ENCODE results near the gene SLFNL1.

Gene SLFNL1

DNA sequence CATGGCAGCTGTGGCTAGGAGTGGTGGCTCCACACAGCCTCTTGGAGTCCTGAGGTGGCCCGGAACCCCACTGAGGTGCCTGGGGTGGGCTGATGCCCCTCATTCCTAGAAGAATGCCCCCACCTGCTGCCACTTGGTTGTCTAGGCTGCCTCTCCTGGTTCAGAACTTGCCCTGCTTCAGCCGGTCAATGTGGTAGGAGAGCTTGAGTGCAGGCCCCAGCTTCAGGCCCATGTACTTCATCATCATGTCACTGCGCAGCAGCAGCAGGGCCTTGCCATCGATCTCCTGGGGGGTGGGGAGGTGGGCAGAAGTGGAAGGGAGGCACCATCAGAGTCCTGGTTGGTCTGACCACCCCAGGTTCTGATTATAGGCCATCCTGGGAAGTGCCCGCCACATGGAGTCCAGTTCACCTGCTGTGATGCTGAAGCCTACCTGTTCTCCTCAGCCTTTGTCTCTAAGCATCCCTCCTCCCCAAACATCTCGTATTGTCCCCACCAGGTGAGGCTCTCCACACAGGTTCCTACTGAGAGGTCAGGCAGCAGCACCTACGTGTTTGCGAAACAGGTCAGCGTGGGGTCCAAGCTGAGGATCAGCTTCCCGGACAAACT lies 6.6 kb upstream of the SLFNL1 start:
- Histone ChIP-seq H3K9me3 (ENCODE audit: control extremely low read depth in 1 of 5, control insufficient read depth in 4 of 5, insufficient read depth in 2 of 5, low read depth in 1 of 5, low read length in 4 of 5) (no peaks in the 10 kb centered on the region), H3K27ac (ENCODE audit: insufficient read depth in 1 of 2, low read depth in 1 of 2, low read length in 2 of 2, poor library complexity in 1 of 2, severe bottlenecking in 2 of 2) (no peak overlapping the region), H3K27me3 (replicated peaks in 2 of 5; ENCODE audit: control insufficient read depth in 4 of 5, insufficient read depth in 5 of 5, low read length in 4 of 5) (no peaks in the 10 kb centered on the region), H3K36me3 (ENCODE audit: control insufficient read depth in 4 of 4, insufficient read depth in 4 of 4, low read length in 3 of 4) (peaks cover 22 to 82% (median 53%) of the 10 kb centered on the region in 4 experiments), H3K4me3 (ENCODE audit: control insufficient read depth in 1 of 7, extremely low read depth in 1 of 7, insufficient read depth in 4 of 7, low read depth in 2 of 7, low read length in 6 of 7) (no peak overlapping the region), H3K4me1 (ENCODE audit: control extremely low read depth in 1 of 4, control insufficient read depth in 4 of 4, insufficient read depth in 4 of 4, low read length in 3 of 4) (no peaks in the 10 kb centered on the region)
- DNase-seq, result no peak
- CTCF ChIA-PET, result no interaction called here
- 94% methylated on average over 8 of the region's 10 CpGs for WGBS (ENCODE audit: insufficient coverage)
- POLR2A ChIA-PET, result no interaction called here

- no peaks in the 10 kb centered on the region for H3K27me3 ChIP-seq (replicated peaks in 2 of 5; ENCODE audit: control insufficient read depth in 4 of 5, insufficient read depth in 5 of 5, low read length in 4 of 5)
- no peak for DNase-seq
- ChIA-PET CTCF (no interaction called here), POLR2A (no interaction called here)
- peaks cover 16 to 74% (median 48%) of the 10 kb centered on the region in 4 experiments for H3K36me3 ChIP-seq (ENCODE audit: control insufficient read depth in 4 of 4, insufficient read depth in 4 of 4, low read length in 3 of 4)
- WGBS (ENCODE audit: insufficient coverage), result 97% methylated on average over 4 of the region's 4 CpGs
- no peak overlapping the region for H3K27ac ChIP-seq (ENCODE audit: insufficient read depth in 1 of 2, low read depth in 1 of 2, low read length in 2 of 2, poor library complexity in 1 of 2, severe bottlenecking in 2 of 2)
- H3K9me3 ChIP-seq (ENCODE audit: control extremely low read depth in 1 of 5, control insufficient read depth in 4 of 5, insufficient read depth in 2 of 5, low read depth in 1 of 5, low read length in 4 of 5), result no peaks in the 10 kb centered on the region
- H3K4me3 ChIP-seq (ENCODE audit: control insufficient read depth in 1 of 7, extremely low read depth in 1 of 7, insufficient read depth in 4 of 7, low read depth in 2 of 7, low read length in 6 of 7), result no peak overlapping the region
- H3K4me1 ChIP-seq (ENCODE audit: control extremely low read depth in 1 of 4, control insufficient read depth in 4 of 4, insufficient read depth in 4 of 4, low read length in 3 of 4), result peaks cover 0 to 5% (median 0%) of the 10 kb centered on the region in 4 experiments
Observed at GRCh38 chr1:41025979-41026819, 4.7 kb upstream of the SLFNL1 start.

DNA sequence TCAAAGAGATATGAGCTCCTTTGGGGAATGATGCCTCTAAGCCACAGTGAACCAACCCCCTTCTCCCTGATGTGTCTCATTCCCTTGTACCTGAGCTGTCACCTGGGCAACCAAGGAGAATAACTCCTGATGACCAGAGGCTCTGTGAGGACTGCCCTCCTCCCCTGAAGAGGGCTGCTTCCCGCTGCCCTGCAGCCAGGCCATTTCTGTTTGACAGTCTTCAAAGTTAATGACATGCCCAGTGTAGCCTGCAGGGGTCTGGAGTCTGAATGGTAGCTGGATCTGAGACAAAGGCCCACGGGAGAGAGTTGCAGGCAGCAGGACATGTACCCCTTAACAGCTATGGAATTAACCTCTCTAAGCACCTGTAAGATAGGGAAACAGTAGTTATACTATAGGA lies 3.4 kb upstream of the SLFNL1 start:
- Histone ChIP-seq H3K4me3 (ENCODE audit: control insufficient read depth in 1 of 7, extremely low read depth in 1 of 7, insufficient read depth in 4 of 7, low read depth in 2 of 7, low read length in 6 of 7) (no peak overlapping the region), H3K36me3 (ENCODE audit: control insufficient read depth in 4 of 4, insufficient read depth in 4 of 4, low read length in 3 of 4) (peaks cover 12 to 63% (median 42%) of the 10 kb centered on the region in 4 experiments), H3K27me3 (replicated peaks in 2 of 5; ENCODE audit: control insufficient read depth in 4 of 5, insufficient read depth in 5 of 5, low read length in 4 of 5) (no peaks in the 10 kb centered on the region), H3K9me3 (ENCODE audit: control extremely low read depth in 1 of 5, control insufficient read depth in 4 of 5, insufficient read depth in 2 of 5, low read depth in 1 of 5, low read length in 4 of 5) (no peaks in the 10 kb centered on the region), H3K4me1 (ENCODE audit: control extremely low read depth in 1 of 4, control insufficient read depth in 4 of 4, insufficient read depth in 4 of 4, low read length in 3 of 4) (peaks cover 0 to 5% (median 0%) of the 10 kb centered on the region in 4 experiments), H3K27ac (ENCODE audit: insufficient read depth in 1 of 2, low read depth in 1 of 2, low read length in 2 of 2, poor library complexity in 1 of 2, severe bottlenecking in 2 of 2) (no peak overlapping the region)
- ChIA-PET CTCF (interaction anchor here (1.2 kb wide), 1 partner anchor 27 kb away, joined by 3 read pairs; no protein-coding TSS in a partner anchor), POLR2A (no interaction called here)
- 90% methylated on average over 2 of the region's 2 CpGs for WGBS (ENCODE audit: insufficient coverage)
- no peak for DNase-seq

- Histone ChIP-seq H3K4me3 (ENCODE audit: control insufficient read depth in 1 of 7, extremely low read depth in 1 of 7, insufficient read depth in 4 of 7, low read depth in 2 of 7, low read length in 6 of 7) (no peak overlapping the region), H3K27me3 (replicated peaks in 2 of 5; ENCODE audit: control insufficient read depth in 4 of 5, insufficient read depth in 5 of 5, low read length in 4 of 5) (no peaks in the 10 kb centered on the region), H3K4me1 (ENCODE audit: control extremely low read depth in 1 of 4, control insufficient read depth in 4 of 4, insufficient read depth in 4 of 4, low read length in 3 of 4) (peaks cover 0 to 5% (median 0%) of the 10 kb centered on the region in 4 experiments), H3K27ac (ENCODE audit: insufficient read depth in 1 of 2, low read depth in 1 of 2, low read length in 2 of 2, poor library complexity in 1 of 2, severe bottlenecking in 2 of 2) (no peak overlapping the region), H3K9me3 (ENCODE audit: control extremely low read depth in 1 of 5, control insufficient read depth in 4 of 5, insufficient read depth in 2 of 5, low read depth in 1 of 5, low read length in 4 of 5) (no peaks in the 10 kb centered on the region), H3K36me3 (ENCODE audit: control insufficient read depth in 4 of 4, insufficient read depth in 4 of 4, low read length in 3 of 4) (peaks cover 6 to 58% (median 39%) of the 10 kb centered on the region in 4 experiments)
- no peak for DNase-seq
- WGBS (ENCODE audit: insufficient coverage), result 100% methylated on average over 3 of the region's 5 CpGs
- CTCF ChIA-PET, result interaction anchor here (0.9 to 2.9 kb wide), 3 partner anchors 19 to 37 kb away, joined by 3 to 10 read pairs (median 3); no protein-coding TSS in a partner anchor
- POLR2A ChIA-PET, result no interaction called here
Observed at GRCh38 chr1:41023279-41023990, 1.9 kb upstream of the SLFNL1 start.

GRCh38 chr1:41022424-41022823 lies 899 bp upstream of the SLFNL1 start:
- ChIA-PET POLR2A (no interaction called here), CTCF (interaction anchor here (0.9 to 2.9 kb wide), 2 partner anchors 18 to 38 kb away, joined by 3 to 10 read pairs; no protein-coding TSS in a partner anchor)
- peaks cover 5 to 58% (median 34%) of the 10 kb centered on the region in 4 experiments for H3K36me3 ChIP-seq (ENCODE audit: control insufficient read depth in 4 of 4, insufficient read depth in 4 of 4, low read length in 3 of 4)

GRCh38 chr1:41020654-41021053 lies 871 bp downstream of the SLFNL1 start:
- POLR2A ChIA-PET, result no interaction called here
- peaks cover 5 to 60% (median 28%) of the 10 kb centered on the region in 4 experiments for H3K36me3 ChIP-seq (ENCODE audit: control insufficient read depth in 4 of 4, insufficient read depth in 4 of 4, low read length in 3 of 4)
- no peak overlapping the region for H3K4me3 ChIP-seq (ENCODE audit: control insufficient read depth in 1 of 7, extremely low read depth in 1 of 7, insufficient read depth in 4 of 7, low read depth in 2 of 7, low read length in 6 of 7)
- no peaks in the 10 kb centered on the region for H3K9me3 ChIP-seq (ENCODE audit: control extremely low read depth in 1 of 5, control insufficient read depth in 4 of 5, insufficient read depth in 2 of 5, low read depth in 1 of 5, low read length in 4 of 5)
- H3K27me3 ChIP-seq (replicated peaks in 2 of 5; ENCODE audit: control insufficient read depth in 4 of 5, insufficient read depth in 5 of 5, low read length in 4 of 5), result no peaks in the 10 kb centered on the region
- H3K27ac ChIP-seq (ENCODE audit: insufficient read depth in 1 of 2, low read depth in 1 of 2, low read length in 2 of 2, poor library complexity in 1 of 2, severe bottlenecking in 2 of 2), result no peak overlapping the region
- peaks cover 0 to 6% (median 2%) of the 10 kb centered on the region in 4 experiments for H3K4me1 ChIP-seq (ENCODE audit: control extremely low read depth in 1 of 4, control insufficient read depth in 4 of 4, insufficient read depth in 4 of 4, low read length in 3 of 4)
- 100% methylated on average over 3 of the region's 3 CpGs for WGBS (ENCODE audit: insufficient coverage)
- DNase-seq, result no peak
- CTCF ChIA-PET, result interaction anchor here (2.9 kb wide), 1 partner anchor 17 kb away, joined by 10 read pairs; no protein-coding TSS in a partner anchor

More at GRCh38 chr1:41022424-41022823, 899 bp upstream of the SLFNL1 start:
- peaks cover 0 to 5% (median 0%) of the 10 kb centered on the region in 4 experiments for H3K4me1 ChIP-seq (ENCODE audit: control extremely low read depth in 1 of 4, control insufficient read depth in 4 of 4, insufficient read depth in 4 of 4, low read length in 3 of 4)
- H3K27me3 ChIP-seq (replicated peaks in 2 of 5; ENCODE audit: control insufficient read depth in 4 of 5, insufficient read depth in 5 of 5, low read length in 4 of 5), result no peaks in the 10 kb centered on the region
- no peak overlapping the region for H3K27ac ChIP-seq (ENCODE audit: insufficient read depth in 1 of 2, low read depth in 1 of 2, low read length in 2 of 2, poor library complexity in 1 of 2, severe bottlenecking in 2 of 2)
- 98% methylated on average over 9 of the region's 10 CpGs for WGBS (ENCODE audit: insufficient coverage)
- H3K4me3 ChIP-seq (ENCODE audit: control insufficient read depth in 1 of 7, extremely low read depth in 1 of 7, insufficient read depth in 4 of 7, low read depth in 2 of 7, low read length in 6 of 7), result no peak overlapping the region
- H3K9me3 ChIP-seq (ENCODE audit: control extremely low read depth in 1 of 5, control insufficient read depth in 4 of 5, insufficient read depth in 2 of 5, low read depth in 1 of 5, low read length in 4 of 5), result no peaks in the 10 kb centered on the region
- DNase-seq, result no peak

Data from common myeloid progenitor, CD34-positive (primary cell).